ENCODE data around the gene ZNF22. TPM values are rescaled to one million over a fixed set of nuclear protein-coding genes. Genes with fewer than 3 reads are reported as not detected.

The ZNF22 gene
- total RNA-seq, 1 donor from 2014 or later: 9.2 TPM

GRCh38 chr10:44981172-44982113 lies 19.3 kb upstream of the ZNF22 start:
- Histone ChIP-seq H3K27me3 (ENCODE audit: control insufficient read depth, insufficient read depth, low read length) (no peaks in the 10 kb centered on the region), H3K4me3 (ENCODE audit: low read depth, low read length) (no peak overlapping the region), H3K36me3 (ENCODE audit: control insufficient read depth, insufficient read depth, low read length) (no peaks in the 10 kb centered on the region)
- no peak for TF ChIP-seq CTCF (IDR thresholded peaks at IDR 0.05; ENCODE audit: insufficient read depth, low read length, severe bottlenecking)
- DNase-seq (ENCODE audit: low read depth): peak; percentile 90
- peak; percentile 50 for FAIRE-seq

GRCh38 chr10:44982114-44982460 lies 18.6 kb upstream of the ZNF22 start:
- Histone ChIP-seq H3K4me3 (ENCODE audit: low read depth, low read length) (no peak overlapping the region), H3K36me3 (ENCODE audit: control insufficient read depth, insufficient read depth, low read length) (no peaks in the 10 kb centered on the region), H3K27me3 (ENCODE audit: control insufficient read depth, insufficient read depth, low read length) (no peaks in the 10 kb centered on the region)
- FAIRE-seq (no peak), DNase-seq (ENCODE audit: low read depth) (no peak)
- no peak for TF ChIP-seq CTCF (IDR thresholded peaks at IDR 0.05; ENCODE audit: insufficient read depth, low read length, severe bottlenecking)

GRCh38 chr10:44982496-44982895 lies 18.2 kb upstream of the ZNF22 start:
- no peak for FAIRE-seq

GRCh38 chr10:44983066-44983894 lies 17.4 kb upstream of the ZNF22 start:
- H3K36me3 ChIP-seq (ENCODE audit: control insufficient read depth, insufficient read depth, low read length): no peaks in the 10 kb centered on the region
- H3K27me3 ChIP-seq (ENCODE audit: control insufficient read depth, insufficient read depth, low read length): no peaks in the 10 kb centered on the region
- DNase-seq (ENCODE audit: low read depth) (no peak), FAIRE-seq (no peak)
- TF ChIP-seq CTCF (IDR thresholded peaks at IDR 0.05; ENCODE audit: insufficient read depth, low read length, severe bottlenecking): no peak
- no peak overlapping the region for H3K4me3 ChIP-seq (ENCODE audit: low read depth, low read length)

More at GRCh38 chr10:44982496-44982895, 18.2 kb upstream of the ZNF22 start:
- Histone ChIP-seq H3K4me3 (ENCODE audit: low read depth, low read length) (no peak overlapping the region), H3K36me3 (ENCODE audit: control insufficient read depth, insufficient read depth, low read length) (no peaks in the 10 kb centered on the region), H3K27me3 (ENCODE audit: control insufficient read depth, insufficient read depth, low read length) (no peaks in the 10 kb centered on the region)
- no peak for TF ChIP-seq CTCF (IDR thresholded peaks at IDR 0.05; ENCODE audit: insufficient read depth, low read length, severe bottlenecking)
- DNase-seq (ENCODE audit: low read depth): no peak

- no peak overlapping the region for H3K4me3 ChIP-seq (ENCODE audit: low read depth, low read length)
- no peaks in the 10 kb centered on the region for H3K36me3 ChIP-seq (ENCODE audit: control insufficient read depth, insufficient read depth, low read length)
- FAIRE-seq (no peak), DNase-seq (ENCODE audit: low read depth) (no peak)
- no peaks in the 10 kb centered on the region for H3K27me3 ChIP-seq (ENCODE audit: control insufficient read depth, insufficient read depth, low read length)
- TF ChIP-seq CTCF (IDR thresholded peaks at IDR 0.05; ENCODE audit: insufficient read depth, low read length, severe bottlenecking): no peak
These were observed 16.8 kb upstream of the ZNF22 start for GRCh38 chr10:44983895-44984278.

Measured in bronchial epithelial cell (primary cell).